Bronchial epithelial cell (primary cell): Measurements from ENCODE around the gene CLCN1. TPM values are rescaled to one million over a fixed set of nuclear protein-coding genes. Genes with fewer than 3 reads are reported as not detected.

Experiments used
- DNase-seq: peaks from one replicate; pipeline ENCODE4 v3.0.0-alpha.2; 2010; ENCODE audit warnings: low read depth
- FAIRE-seq: peaks from 2 replicates; lab custom pipeline; 2011; peaks lifted over from hg19 to GRCh38; lab: Jason Lieb, UNC
- H3K27me3 ChIP-seq: 2 replicates; pipeline ENCODE4 v1.5.1; 2011; ENCODE audit warnings: low read length; ENCODE audit not compliant: control insufficient read depth, insufficient read depth
- H3K36me3 ChIP-seq: 2 replicates; pipeline ENCODE4 v1.5.1; 2011; ENCODE audit warnings: low read length; ENCODE audit not compliant: control insufficient read depth, insufficient read depth
- H3K4me3 ChIP-seq: 2 replicates; pipeline ENCODE4 v1.5.1; 2011; ENCODE audit warnings: mild to moderate bottlenecking, low read depth, low read length, control low read depth
- CTCF ChIP-seq: IDR thresholded peaks from 2 replicates; pipeline ENCODE4 v1.5.1; 2011; ENCODE audit warnings: mild to moderate bottlenecking, moderate library complexity, low read length, control low read depth, inconsistent platforms; ENCODE audit not compliant: insufficient read depth, severe bottlenecking
- total RNA-seq: library from RNA; depleted of rRNA; stranded (reverse); fragments of >200 nt; gene quantifications from 2 replicates; pipeline ENCODE4 v1.2.1, GENCODE V29; 2014

CLCN1 gene
- total RNA-seq, 1 donor from 2014 or later: under 0.01 TPM

GRCh38 chr7:143396182-143396581, 80.3 kb downstream of the CLCN1 start:
- H3K27me3 ChIP-seq: no peaks in the 10 kb centered on the region
- no peak for TF ChIP-seq CTCF
- FAIRE-seq (no peak), DNase-seq (no peak)
- H3K36me3 ChIP-seq: peaks cover 46% of the 10 kb centered on the region
- H3K4me3 ChIP-seq: no peak overlapping the region

- no peak for DNase-seq
- H3K36me3 ChIP-seq: peaks cover 45% of the 10 kb centered on the region
- no peak for TF ChIP-seq CTCF
- FAIRE-seq: no peak
- no peak overlapping the region for H3K4me3 ChIP-seq
- no peaks in the 10 kb centered on the region for H3K27me3 ChIP-seq
Measured at GRCh38 chr7:143396625-143397556, 81.0 kb downstream of the CLCN1 start.

- DNase-seq (no peak), FAIRE-seq (no peak)
- H3K36me3 ChIP-seq: peaks cover 42% of the 10 kb centered on the region
- no peak overlapping the region for H3K4me3 ChIP-seq
- TF ChIP-seq CTCF: no peak
- no peaks in the 10 kb centered on the region for H3K27me3 ChIP-seq
Measured at GRCh38 chr7:143397710-143398530, 82.0 kb downstream of the CLCN1 start.

GRCh38 chr7:143398616-143399015, 82.7 kb downstream of the CLCN1 start:
- peaks cover 42% of the 10 kb centered on the region for H3K36me3 ChIP-seq
- FAIRE-seq: no peak
- H3K4me3 ChIP-seq: no peak overlapping the region
- no peak for DNase-seq
- no peaks in the 10 kb centered on the region for H3K27me3 ChIP-seq
- no peak for TF ChIP-seq CTCF

- TF ChIP-seq CTCF: no peak
- Histone ChIP-seq H3K4me3 (no peak overlapping the region), H3K36me3 (peaks cover 38% of the 10 kb centered on the region), H3K27me3 (no peaks in the 10 kb centered on the region)
- DNase-seq (no peak), FAIRE-seq (no peak)
Measured at GRCh38 chr7:143399151-143399550, 83.2 kb downstream of the CLCN1 start.
